HG03097 (cell line): ENCODE data around the gene WDR46.

Experiments used
- ATAC-seq: cut with Tn5 transposase; IDR thresholded peaks from one replicate; pipeline ENCODE4 v1.9.1; 2021; ENCODE audit not compliant: unreplicated experiment, low FRiP score

Gene WDR46

GRCh38 chr6:33313709-33314514 is 24.9 kb upstream of the WDR46 start, which contains the start of gene TAPBP:
Gene TAPBP (minus strand): TSS chr6:33314078. CDS start chr6:33314041, 37 bp downstream.
- ATAC-seq, result peak; percentile 39

- no peak for ATAC-seq
These were observed 24.2 kb upstream of the WDR46 start for GRCh38 chr6:33313105-33313708.

- ATAC-seq, result no peak
These were observed 23.5 kb upstream of the WDR46 start for GRCh38 chr6:33312361-33313104.

- no peak for ATAC-seq
These were observed 17.3 kb upstream of the WDR46 start for GRCh38 chr6:33306356-33306755.

GRCh38 chr6:33305052-33305451 is 16.0 kb upstream of the WDR46 start:
- ATAC-seq, result no peak

- ATAC-seq, result no peak
These were observed 15.2 kb upstream of the WDR46 start for GRCh38 chr6:33304216-33304615.

GRCh38 chr6:33301877-33302276 is 12.8 kb upstream of the WDR46 start:
- no peak for ATAC-seq

- peak; percentile 65 for ATAC-seq
These were observed 10.4 kb upstream of the WDR46 start for GRCh38 chr6:33299237-33299944.

- no peak for ATAC-seq
These were observed 9.8 kb upstream of the WDR46 start, which contains the start of gene RGL2 for GRCh38 chr6:33298773-33299236. Gene RGL2 (minus strand): TSS chr6:33298942. CDS start chr6:33298610, 332 bp downstream.

GRCh38 chr6:33297956-33298772 is 9.1 kb upstream of the WDR46 start:
- ATAC-seq, result no peak

GRCh38 chr6:33297406-33297955 is 8.4 kb upstream of the WDR46 start:
- no peak for ATAC-seq

- ATAC-seq, result no peak
These were observed 7.9 kb upstream of the WDR46 start for GRCh38 chr6:33296797-33297405.

- ATAC-seq, result no peak
These were observed 6.8 kb upstream of the WDR46 start for GRCh38 chr6:33295621-33296369.

- ATAC-seq, result no peak
These were observed 5.2 kb upstream of the WDR46 start for GRCh38 chr6:33294086-33294823.

- no peak for ATAC-seq
These were observed 4.1 kb upstream of the WDR46 start for GRCh38 chr6:33292996-33293682.

- ATAC-seq, result no peak
These were observed 1.4 kb upstream of the WDR46 start for GRCh38 chr6:33290459-33290858.

GRCh38 chr6:33289784-33290315 is 811 bp upstream of the WDR46 start:
- no peak for ATAC-seq
